Osteocyte (in vitro differentiated cells): ENCODE results near the gene SLC25A41. TPM values are rescaled to one million over a fixed set of nuclear protein-coding genes. Genes with fewer than 3 reads are reported as not detected.

Experiments
- DNase-seq: peaks from one replicate; pipeline ENCODE4 v3.0.0; 2021; ENCODE audit warnings: mixed read lengths; ENCODE audit not compliant: unreplicated experiment; ENCODE audit errors: extremely low spot score
- H3K27ac Mint-ChIP-seq: one replicate; pipeline ENCODE4 v1.8.0; 2021; ENCODE audit warnings: mild to moderate bottlenecking, mixed read lengths; ENCODE audit not compliant: unreplicated experiment
- H3K27me3 Mint-ChIP-seq: one replicate; pipeline ENCODE4 v1.8.0; 2021; ENCODE audit warnings: mixed read lengths; ENCODE audit not compliant: unreplicated experiment
- H3K36me3 Mint-ChIP-seq: one replicate; pipeline ENCODE4 v1.8.0; 2021; ENCODE audit warnings: mixed read lengths; ENCODE audit not compliant: unreplicated experiment
- H3K4me1 Mint-ChIP-seq: one replicate; pipeline ENCODE4 v1.8.0; 2021; ENCODE audit warnings: mixed read lengths; ENCODE audit not compliant: unreplicated experiment
- H3K4me3 Mint-ChIP-seq: one replicate; pipeline ENCODE4 v1.8.0; 2021; ENCODE audit warnings: mild to moderate bottlenecking, moderate library complexity, mixed read lengths; ENCODE audit not compliant: unreplicated experiment
- H3K9me3 Mint-ChIP-seq: one replicate; pipeline ENCODE4 v1.8.0; 2021; ENCODE audit warnings: mixed read lengths; ENCODE audit not compliant: unreplicated experiment
- microRNA-seq: library from miRNA; unstranded; fragments of <30 nt; microRNA quantifications from one replicate; pipeline ENCODE4 v1.1.0, GENCODE V29; 2020; ENCODE audit not compliant: unreplicated experiment
- total RNA-seq: library from RNA; stranded (reverse); gene quantifications from 2 replicates; pipeline ENCODE4 v1.2.1, GENCODE V29; 2021
- TF ChIP-seq, protein P1 (sequence below): fragments of 200-600 bp; sonication (generic); IDR thresholded peaks from 2 replicates; pipeline ENCODE4 v1.5.0; 2021; ENCODE audit warnings: antibody characterized with exemption, mild to moderate bottlenecking, moderate library complexity

The SLC25A41 gene
- total RNA-seq, 1 donor from 2014 or later: 0.27 TPM

DNA sequence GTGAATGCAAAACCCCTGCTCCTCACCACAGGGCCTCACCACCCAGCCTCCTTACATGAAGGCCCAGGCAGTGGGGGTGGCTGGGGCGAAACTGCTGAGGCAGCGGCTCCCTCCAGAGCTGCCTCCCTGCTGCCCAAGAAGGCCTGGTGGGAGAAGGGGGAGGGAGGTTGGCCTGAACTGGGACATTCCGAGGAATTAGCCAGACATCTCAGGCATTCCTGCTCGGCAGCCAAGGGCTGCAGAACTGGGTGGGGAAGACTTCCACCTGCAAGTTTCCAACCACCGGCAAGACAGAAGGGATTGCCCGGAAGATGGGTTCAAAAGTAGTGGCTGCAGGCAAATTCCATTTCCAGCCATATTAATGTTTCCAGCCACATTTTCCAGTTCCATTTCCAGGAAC lies 55.5 kb downstream of the SLC25A41 start:
- peak overlapping the region; percentile 39 for H3K27ac Mint-ChIP-seq
- H3K4me1 Mint-ChIP-seq: peaks cover 16% of the 10 kb centered on the region
- no peaks in the 10 kb centered on the region for H3K9me3 Mint-ChIP-seq
- peaks cover 25% of the 10 kb centered on the region for H3K36me3 Mint-ChIP-seq
- TF ChIP-seq, protein P1, sequence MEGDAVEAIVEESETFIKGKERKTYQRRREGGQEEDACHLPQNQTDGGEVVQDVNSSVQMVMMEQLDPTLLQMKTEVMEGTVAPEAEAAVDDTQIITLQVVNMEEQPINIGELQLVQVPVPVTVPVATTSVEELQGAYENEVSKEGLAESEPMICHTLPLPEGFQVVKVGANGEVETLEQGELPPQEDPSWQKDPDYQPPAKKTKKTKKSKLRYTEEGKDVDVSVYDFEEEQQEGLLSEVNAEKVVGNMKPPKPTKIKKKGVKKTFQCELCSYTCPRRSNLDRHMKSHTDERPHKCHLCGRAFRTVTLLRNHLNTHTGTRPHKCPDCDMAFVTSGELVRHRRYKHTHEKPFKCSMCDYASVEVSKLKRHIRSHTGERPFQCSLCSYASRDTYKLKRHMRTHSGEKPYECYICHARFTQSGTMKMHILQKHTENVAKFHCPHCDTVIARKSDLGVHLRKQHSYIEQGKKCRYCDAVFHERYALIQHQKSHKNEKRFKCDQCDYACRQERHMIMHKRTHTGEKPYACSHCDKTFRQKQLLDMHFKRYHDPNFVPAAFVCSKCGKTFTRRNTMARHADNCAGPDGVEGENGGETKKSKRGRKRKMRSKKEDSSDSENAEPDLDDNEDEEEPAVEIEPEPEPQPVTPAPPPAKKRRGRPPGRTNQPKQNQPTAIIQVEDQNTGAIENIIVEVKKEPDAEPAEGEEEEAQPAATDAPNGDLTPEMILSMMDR: no peak
- no peaks in the 10 kb centered on the region for H3K27me3 Mint-ChIP-seq
- H3K4me3 Mint-ChIP-seq: no peak overlapping the region
- DNase-seq: no peak

DNA sequence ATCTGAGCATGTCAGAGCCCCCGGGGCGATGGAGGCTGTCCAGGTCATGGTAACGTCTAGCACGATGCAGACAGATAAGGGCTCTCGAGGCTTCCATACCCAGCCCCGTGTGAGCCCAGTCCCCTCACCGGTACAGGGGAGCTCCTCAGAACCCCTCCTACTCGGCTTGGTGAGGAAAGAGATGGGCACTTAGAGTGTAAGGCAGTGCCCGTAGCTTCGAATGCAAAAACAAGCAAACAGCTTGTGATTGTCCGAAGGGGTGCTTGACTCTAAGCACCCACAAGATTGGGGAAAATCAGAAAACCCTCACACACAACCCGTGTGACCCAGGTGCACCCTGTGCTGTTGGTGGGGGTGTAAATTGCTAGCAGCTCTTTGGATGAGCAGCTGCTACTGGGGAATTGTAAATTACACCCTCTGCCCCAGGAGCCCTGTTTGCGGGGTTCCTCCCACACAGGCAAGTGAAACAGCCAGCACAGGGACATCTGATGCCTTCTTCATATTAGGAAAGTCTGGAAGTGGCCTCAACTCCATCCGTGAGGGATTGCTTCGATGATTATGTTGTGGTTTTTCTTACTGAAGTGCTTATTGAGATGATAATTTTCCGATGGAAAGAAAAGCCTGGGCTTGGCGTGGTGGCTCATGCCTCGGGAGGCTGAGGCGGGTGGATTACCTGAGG lies 56.9 kb downstream of the SLC25A41 start:
- H3K27ac Mint-ChIP-seq: no peak overlapping the region

More for the DNA sequence above, 56.9 kb downstream of the SLC25A41 start:
- no peaks in the 10 kb centered on the region for H3K9me3 Mint-ChIP-seq
- H3K36me3 Mint-ChIP-seq: peaks cover 20% of the 10 kb centered on the region
- no peaks in the 10 kb centered on the region for H3K27me3 Mint-ChIP-seq
- H3K4me3 Mint-ChIP-seq: no peak overlapping the region
- peaks cover 19% of the 10 kb centered on the region for H3K4me1 Mint-ChIP-seq
- TF ChIP-seq, protein P1: no peak
- DNase-seq: no peak

Small RNA genes lying within 50 kb of the gene (microRNA-seq; reads per million reads assigned to microRNA genes)
- gene MIR3940 (33.4 reads per million, percentile 39 among the genes with 10 or more reads in this experiment), gene MIR6790 (not detected), gene MIR6885 (not detected)

Other genes starting within 250 kb of the SLC25A41 start
- 65.8 and 68.8 TPM in 2 replicates for gene MLLT1, start 153.8 kb downstream of the SLC25A41 start, total RNA-seq
- not detected in 2 replicates for gene ACER1, start 100.2 kb downstream of the SLC25A41 start, total RNA-seq
- 77.6 and 79.6 TPM in 2 replicates for gene CLPP, start 72.2 kb downstream of the SLC25A41 start, total RNA-seq
- 63.0 TPM in 2 replicates for gene ALKBH7, start 61.0 kb downstream of the SLC25A41 start, total RNA-seq
- gene PSPN, start 57.8 kb downstream of the SLC25A41 start, total RNA-seq: 3.2 and 3.5 TPM in 2 replicates
- gene GTF2F1, start 40.6 kb downstream of the SLC25A41 start, total RNA-seq: 62.0 and 65.8 TPM in 2 replicates
- 240 and 241 TPM in 2 replicates for gene KHSRP, start 9.0 kb downstream of the SLC25A41 start, total RNA-seq
- gene SLC25A23, start 26.0 kb upstream of the SLC25A41 start, total RNA-seq: 50.8 and 51.6 TPM in 2 replicates
- gene CRB3, start 30.5 kb upstream of the SLC25A41 start, total RNA-seq: not detected in 2 replicates
- not detected in 2 replicates for gene DENND1C, start 48.0 kb upstream of the SLC25A41 start, total RNA-seq
- not detected in 2 replicates for gene TUBB4A, start 68.5 kb upstream of the SLC25A41 start, total RNA-seq
- 1.4 and 1.5 TPM in 2 replicates for gene TNFSF9, start 97.3 kb upstream of the SLC25A41 start, total RNA-seq
- gene CD70, start 157.4 kb upstream of the SLC25A41 start, total RNA-seq: 0.42 and 0.54 TPM in 2 replicates
- not detected in 2 replicates for gene TNFSF14, start 236.4 kb upstream of the SLC25A41 start, total RNA-seq